ENCODE results near the gene NFIX.

GRCh38 chr19:13104848-13105711, 109.8 kb downstream of the NFIX start:
- TF ChIP-seq CTCF (IDR thresholded peaks at IDR 0.05; ENCODE audit: extremely low read depth in 1 of 2, insufficient read depth in 1 of 2, low read depth in 1 of 2, low read length in 2 of 2) (no peak), POLR2A (IDR thresholded peaks at IDR 0.05; ENCODE audit: low read depth, low read length) (no peak), EZH2 (IDR thresholded peaks at IDR 0.05; ENCODE audit: borderline replicate concordance, low read depth, low read length, severe bottlenecking) (no peak), POLR2AphosphoS5 (IDR thresholded peaks at IDR 0.05; ENCODE audit: insufficient read depth, low read depth, low read length) (no peak)

Data from endothelial cell of umbilical vein (primary cell).